HepG2 (cell line): ENCODE data around the gene HIVEP2. TPM values are rescaled to one million over a fixed set of nuclear protein-coding genes. Genes with fewer than 3 reads are reported as not detected.

Experiments
- ATAC-seq: fragments of 200-7000 bp; cut with Tn5 transposase; 3 replicates; pipeline ENCODE4 v1.9.1; 2020; ENCODE audit warnings: mild to moderate bottlenecking, moderate library complexity
- BruUV-seq: library from RNA; stranded (reverse); fragments of 400-500 nt; replicated peaks from 2 replicates; lab custom pipeline; 2021; lab: Mats Ljungman, UMichigan
- CTCF ChIA-PET: fragments of 300-600 bp; formaldehyde crosslinking; extraction: SDS; loops from one replicate; lab custom pipeline; 2021; ENCODE audit warnings: low total read pairs, inconsistent platforms, low intra/inter-chr PET ratio; lab: Yijun Ruan, JAX
- POLR2A ChIA-PET: fragments of 350-600 bp; sonication (Branson Sonifier 250); formaldehyde crosslinking; loops from one replicate; lab custom pipeline; 2020; ENCODE audit warnings: antibody characterized with exemption, inconsistent platforms; lab: Yijun Ruan, JAX
- DNase-seq: peaks from one replicate; pipeline ENCODE4 v3.0.0-alpha.2; 2015; ENCODE audit warnings: low spot score
- FAIRE-seq: peaks from 3 replicates; lab custom pipeline; 2011; peaks lifted over from hg19 to GRCh38; lab: Jason Lieb, UNC
- H2AFZ ChIP-seq: one replicate; pipeline ENCODE4 v1.6.1; 2011; ENCODE audit warnings: low read length, inconsistent platforms
- H3K27ac ChIP-seq: fragments of 300-600 bp; 3 replicates; pipeline ENCODE4 v1.8.0; 2011; ENCODE audit warnings: mixed run types, mild to moderate bottlenecking, mixed read lengths, low read length, inconsistent platforms; ENCODE audit not compliant: insufficient read depth; ENCODE audit errors: extremely low read length
- H3K27me3 ChIP-seq, 2 experiments: fragments of 200-600 bp in 1 of 2; 2 replicates in 1 of 2; 3 replicates in 1 of 2; pipeline versions ENCODE4 v1.6.0 to v1.8.0; 2011; ENCODE audit warnings: low read length in 2 of 2, mild to moderate bottlenecking in 2 of 2, moderate library complexity in 2 of 2, inconsistent platforms in 1 of 2; ENCODE audit not compliant: insufficient read depth in 2 of 2, control insufficient read depth in 1 of 2
- H3K36me3 ChIP-seq, 2 experiments: fragments of 200-600 bp in 1 of 2; replicated peaks in 1 of 2; 2 replicates in 1 of 2; 3 replicates in 1 of 2; pipeline versions ENCODE4 v1.5.1 to v1.8.0; 2011; ENCODE audit warnings: low read length in 2 of 2, inconsistent platforms in 1 of 2; ENCODE audit not compliant: insufficient read depth in 2 of 2, control insufficient read depth in 1 of 2
- H3K4me1 ChIP-seq: 2 replicates; pipeline ENCODE4 v1.5.1; 2012; ENCODE audit warnings: low read length, inconsistent platforms; ENCODE audit not compliant: insufficient read depth
- H3K4me2 ChIP-seq: 2 replicates; pipeline ENCODE4 v1.6.0; 2011; ENCODE audit warnings: low read depth, low read length, inconsistent platforms
- H3K4me3 ChIP-seq, 3 experiments: fragments of 200-600 bp in 1 of 3; sonication (generic), shearing (Covaris generic) in 1 of 3; replicated peaks in 1 of 3; 2 replicates each; pipeline ENCODE4 v1.5.1; 2011 to 2016; ENCODE audit warnings: low read length in 3 of 3, inconsistent platforms in 2 of 3, low read depth in 2 of 3, mild to moderate bottlenecking in 2 of 3, control low read depth in 1 of 3, mixed read lengths in 1 of 3; ENCODE audit not compliant: insufficient read depth in 1 of 3
- H3K79me2 ChIP-seq: one replicate; pipeline ENCODE4 v1.6.1; 2011; ENCODE audit warnings: low read length, inconsistent platforms; ENCODE audit not compliant: insufficient read depth
- H3K9ac ChIP-seq: 2 replicates; pipeline ENCODE4 v1.6.0; 2011; ENCODE audit warnings: mild to moderate bottlenecking, low read depth, low read length, inconsistent platforms; ENCODE audit not compliant: insufficient read depth
- H3K9me3 ChIP-seq: 2 replicates; pipeline ENCODE4 v1.5.1; 2012; ENCODE audit warnings: mild to moderate bottlenecking, low read length
- H4K20me1 ChIP-seq: 2 replicates; pipeline ENCODE4 v1.6.0; 2011; ENCODE audit warnings: inconsistent platforms, mild to moderate bottlenecking, low read length, moderate library complexity; ENCODE audit not compliant: insufficient read depth
- AGO2 ChIP-seq: fragments of 200-400 bp; formaldehyde crosslinking; optimal IDR thresholded peaks from 2 replicates; pipeline ENCODE3; 2017; ENCODE audit warnings: mild to moderate bottlenecking, low read depth, low read length, moderate library complexity
- ARID2 ChIP-seq: sonication (generic); formaldehyde crosslinking; IDR thresholded peaks from 2 replicates; pipeline ENCODE4 v1.8.1; 2022; ENCODE audit warnings: mild to moderate bottlenecking, missing genetic modification reagents, borderline replicate concordance
- CCAR2 ChIP-seq: fragments of 200-400 bp; formaldehyde crosslinking; optimal IDR thresholded peaks from 2 replicates; pipeline ENCODE3; 2018; ENCODE audit warnings: low read depth, mild to moderate bottlenecking, low read length, moderate library complexity
- CHCHD3 ChIP-seq: sonication (generic); formaldehyde crosslinking; IDR thresholded peaks from 2 replicates; pipeline ENCODE4 v1.8.0; 2022; ENCODE audit warnings: mild to moderate bottlenecking, missing genetic modification reagents, moderate library complexity
- FOXA3 ChIP-seq: IDR thresholded peaks from 2 replicates; pipeline ENCODE4 v1.6.1; 2016; ENCODE audit warnings: missing genetic modification reagents, missing compliant biosample characterization
- RAD51 ChIP-seq: fragments of 450-650 bp; IDR thresholded peaks from 2 replicates; pipeline ENCODE4 v1.6.1; 2016; ENCODE audit warnings: borderline replicate concordance
- ZFP90 ChIP-seq: sonication (generic); formaldehyde crosslinking; IDR thresholded peaks from 2 replicates; pipeline ENCODE4 v1.8.0; 2022; ENCODE audit warnings: missing genetic modification reagents, mild to moderate bottlenecking, inconsistent platforms, borderline replicate concordance
- ZMYM2 ChIP-seq: sonication (generic); formaldehyde crosslinking; IDR thresholded peaks from 2 replicates; pipeline ENCODE4 v1.8.0; 2022; ENCODE audit warnings: mild to moderate bottlenecking, missing genetic modification reagents
- ZNF17 ChIP-seq: sonication (generic); formaldehyde crosslinking; IDR thresholded peaks from 2 replicates; pipeline ENCODE4 v1.5.0; 2020; ENCODE audit warnings: mild to moderate bottlenecking, missing genetic modification reagents
- ZNF180 ChIP-seq: sonication (generic); formaldehyde crosslinking; IDR thresholded peaks from 2 replicates; pipeline ENCODE4 v1.4.0; 2020; ENCODE audit warnings: low read depth, missing genetic modification reagents, borderline replicate concordance
- ZNF205 ChIP-seq: IDR thresholded peaks from 2 replicates; pipeline ENCODE4 v1.6.1; 2018; ENCODE audit warnings: missing biosample characterization, missing genetic modification reagents
- ZNF253 ChIP-seq: sonication (generic); formaldehyde crosslinking; IDR thresholded peaks from 2 replicates; pipeline ENCODE4 v1.8.0; 2022; ENCODE audit warnings: mild to moderate bottlenecking, missing genetic modification reagents, borderline replicate concordance
- ZNF558 ChIP-seq: sonication (generic); formaldehyde crosslinking; IDR thresholded peaks from 2 replicates; pipeline ENCODE4 v1.9.0; 2022; ENCODE audit warnings: mild to moderate bottlenecking, missing genetic modification reagents, borderline replicate concordance
- ZNF562 ChIP-seq: sonication (generic); formaldehyde crosslinking; IDR thresholded peaks from 2 replicates; pipeline ENCODE4 v1.8.0; 2022; ENCODE audit warnings: missing genetic modification reagents, borderline replicate concordance
- WGBS: methylation state at CpG from one replicate; pipeline ENCODE4 v1.1.6; 2017; ENCODE audit warnings: low lambda C conversion rate; 5-methylcytosine and 5-hydroxymethylcytosine counted together
- in situ Hi-C: cut with HindIII; loops from 2 replicates; pipeline ENCODE4 v1.10.0; 2017; ENCODE audit warnings: low pct_unique_long_range_greater_than_20kb; ENCODE audit not compliant: extremely low pct_ligation_motif_present
- intact Hi-C: fragments of 100-400 bp; cut with micrococcal nuclease; formaldehyde crosslinking; loops from one replicate; pipeline ENCODE4 v1.10.0; 2022; ENCODE audit not compliant: unreplicated experiment
- polyA plus RNA-seq, 8 experiments: library from polyadenylated mRNA; depleted of rRNA in 3 of 8; stranded (reverse) in 7 of 8; unstranded in 1 of 8; fragments of >200 nt; fragmentation: Illumina TruSeq in 4 of 8; extraction: Trizol in 4 of 8; gene quantifications; 2 replicates each; pipeline versions ENCODE4 v1.2.1 to v1.2.3, GENCODE V29; 2011 to 2016; ENCODE audit warnings: low read depth in 4 of 8, missing spikeins in 1 of 8, mixed read lengths in 1 of 8; ENCODE audit not compliant: insufficient read depth in 1 of 8
- total RNA-seq, 5 experiments: library from RNA; depleted of rRNA; stranded (reverse); fragments of >200 nt; fragmentation: Illumina TruSeq; extraction: Trizol; gene quantifications; 2 replicates each; pipeline ENCODE4 v1.2.3, GENCODE V29; 2016; ENCODE audit warnings: low read depth in 1 of 5
- TF ChIP-seq, protein P1 (sequence below): IDR thresholded peaks from 2 replicates; pipeline ENCODE4 v1.6.1; 2018; ENCODE audit warnings: missing genetic modification reagents, mild to moderate bottlenecking, missing compliant biosample characterization
- TF ChIP-seq, protein P2 (sequence below): IDR thresholded peaks from 2 replicates; pipeline ENCODE4 v1.6.1; 2016; ENCODE audit warnings: missing biosample characterization, missing genetic modification reagents, low read depth
- TF ChIP-seq, protein P3 (sequence below): sonication (generic); formaldehyde crosslinking; IDR thresholded peaks from 2 replicates; pipeline ENCODE4 v1.4.0; 2020; ENCODE audit warnings: missing genetic modification reagents
- TF ChIP-seq, protein P4 (sequence below): sonication (generic); formaldehyde crosslinking; IDR thresholded peaks from 2 replicates; pipeline ENCODE4 v1.8.0; 2022; ENCODE audit warnings: low read depth, missing genetic modification reagents

HIVEP2 gene
- total and polyA plus RNA-seq, 2 of the 13 experiments (the other 11 are each of a cell fraction or from before 2014, with no cell fraction given), result 3.4 to 12.9 TPM

DNA sequence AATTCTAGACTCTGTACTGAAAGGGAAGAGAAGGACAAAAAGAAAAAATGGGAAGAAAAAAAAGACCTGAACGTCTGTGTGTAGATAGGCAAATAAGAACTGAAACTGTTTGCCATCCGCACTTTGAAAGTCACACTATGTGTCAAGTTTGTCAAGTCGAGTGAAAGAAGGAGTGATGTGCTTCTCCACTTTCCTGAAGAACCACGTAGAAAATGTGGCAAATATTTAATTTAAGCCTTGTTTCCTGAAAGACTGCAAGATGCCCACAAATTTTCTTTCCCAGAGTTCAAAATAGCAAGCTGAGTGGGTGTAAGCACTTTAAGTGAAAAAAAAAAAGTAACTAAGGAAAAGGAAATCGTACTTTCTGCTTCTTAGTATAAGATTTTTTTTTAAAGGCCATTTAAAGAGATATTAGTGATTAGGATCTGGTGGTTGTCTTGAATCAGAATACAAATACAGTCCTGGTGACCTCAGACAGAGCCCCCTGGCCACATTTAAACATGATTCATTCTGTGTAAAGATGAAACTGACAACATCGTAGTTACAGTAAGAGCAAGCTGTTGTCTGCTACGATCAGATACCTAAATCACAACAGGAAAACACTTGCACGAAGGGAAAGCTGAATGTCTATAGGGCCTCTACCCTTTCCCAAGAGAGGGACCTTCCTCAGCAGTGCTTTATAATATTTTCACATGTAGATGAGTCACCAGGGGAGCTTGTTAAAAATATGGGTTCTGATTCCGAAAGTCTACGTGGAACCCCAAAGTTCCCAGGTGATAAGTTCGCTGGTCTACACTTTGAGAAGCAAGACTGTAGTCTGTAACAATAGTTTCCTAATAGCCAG lies 102.3 kb downstream of the HIVEP2 start (continued):
- peak; percentile 42; the same call in 1 of the 2 replicates for TF ChIP-seq FOXA3 (CRISPR knock-in tag)
- no peak for TF ChIP-seq ZNF558 (CRISPR knock-in tag)
- TF ChIP-seq ARID2 (CRISPR knock-in tag), result no peak
- TF ChIP-seq, protein P1, sequence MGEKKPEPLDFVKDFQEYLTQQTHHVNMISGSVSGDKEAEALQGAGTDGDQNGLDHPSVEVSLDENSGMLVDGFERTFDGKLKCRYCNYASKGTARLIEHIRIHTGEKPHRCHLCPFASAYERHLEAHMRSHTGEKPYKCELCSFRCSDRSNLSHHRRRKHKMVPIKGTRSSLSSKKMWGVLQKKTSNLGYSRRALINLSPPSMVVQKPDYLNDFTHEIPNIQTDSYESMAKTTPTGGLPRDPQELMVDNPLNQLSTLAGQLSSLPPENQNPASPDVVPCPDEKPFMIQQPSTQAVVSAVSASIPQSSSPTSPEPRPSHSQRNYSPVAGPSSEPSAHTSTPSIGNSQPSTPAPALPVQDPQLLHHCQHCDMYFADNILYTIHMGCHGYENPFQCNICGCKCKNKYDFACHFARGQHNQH (CRISPR knock-in tag), result peak; percentile 61
- TF ChIP-seq CCAR2, result no peak

DNA sequence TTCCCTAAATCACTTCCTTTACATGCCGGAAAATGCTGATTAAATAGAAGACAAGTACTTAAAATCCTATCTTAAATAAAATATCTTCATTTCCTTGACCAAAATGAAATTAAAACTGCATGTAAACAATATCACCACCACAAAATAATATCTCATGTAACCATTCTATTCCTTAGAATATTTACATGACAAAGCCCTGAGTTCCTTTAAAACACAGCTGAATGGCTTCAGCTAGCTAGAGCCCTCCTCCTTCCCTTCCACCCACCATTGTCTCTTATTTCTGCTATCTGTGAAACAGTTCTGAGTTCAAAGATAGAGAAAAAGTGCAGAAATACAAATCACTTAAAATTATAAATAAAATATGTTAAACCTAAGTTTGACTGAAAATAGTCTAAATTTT lies 103.1 kb downstream of the HIVEP2 start:
- no peak for DNase-seq
- H2AFZ ChIP-seq, result no peak overlapping the region
- H3K4me2 ChIP-seq, result no peak overlapping the region
- peaks cover 62% of the 10 kb centered on the region for H3K4me1 ChIP-seq
- ChIA-PET POLR2A (interaction anchor here (1.6 kb wide), 1 partner anchor 84 kb away, joined by 6 read pairs; no protein-coding TSS in a partner anchor), CTCF (no interaction called here)
- FAIRE-seq, result no peak
- TF ChIP-seq CHCHD3 (CRISPR knock-in tag), result no peak
- no peak for TF ChIP-seq ZNF180 (CRISPR knock-in tag)
- no peak for TF ChIP-seq ZNF17
- no peak for TF ChIP-seq ZMYM2 (CRISPR knock-in tag)
- TF ChIP-seq, protein P2, sequence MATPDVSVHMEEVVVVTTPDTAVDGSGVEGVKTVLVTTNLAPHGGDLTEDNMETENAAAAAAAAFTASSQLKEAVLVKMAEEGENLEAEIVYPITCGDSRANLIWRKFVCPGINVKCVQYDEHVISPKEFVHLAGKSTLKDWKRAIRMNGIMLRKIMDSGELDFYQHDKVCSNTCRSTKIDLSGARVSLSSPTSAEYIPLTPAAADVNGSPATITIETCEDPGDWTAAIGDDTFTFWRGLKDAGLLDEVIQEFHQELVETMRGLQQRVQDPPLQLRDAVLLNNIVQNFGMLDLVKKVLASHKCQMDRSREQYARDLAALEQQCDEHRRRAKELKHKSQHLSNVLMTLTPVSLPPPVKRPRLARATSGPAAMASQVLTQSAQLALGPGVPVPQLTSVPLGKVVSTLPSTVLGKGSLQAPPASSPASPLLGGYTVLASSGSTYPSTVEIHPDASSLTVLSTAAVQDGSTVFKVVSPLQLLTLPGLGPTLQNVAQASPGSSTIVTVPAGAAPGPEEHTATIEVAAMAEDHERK (CRISPR knock-in tag), result no peak
- TF ChIP-seq ZNF205 (CRISPR knock-in tag), result no peak
- TF ChIP-seq ZNF253 (CRISPR knock-in tag), result no peak
- TF ChIP-seq, protein P3, sequence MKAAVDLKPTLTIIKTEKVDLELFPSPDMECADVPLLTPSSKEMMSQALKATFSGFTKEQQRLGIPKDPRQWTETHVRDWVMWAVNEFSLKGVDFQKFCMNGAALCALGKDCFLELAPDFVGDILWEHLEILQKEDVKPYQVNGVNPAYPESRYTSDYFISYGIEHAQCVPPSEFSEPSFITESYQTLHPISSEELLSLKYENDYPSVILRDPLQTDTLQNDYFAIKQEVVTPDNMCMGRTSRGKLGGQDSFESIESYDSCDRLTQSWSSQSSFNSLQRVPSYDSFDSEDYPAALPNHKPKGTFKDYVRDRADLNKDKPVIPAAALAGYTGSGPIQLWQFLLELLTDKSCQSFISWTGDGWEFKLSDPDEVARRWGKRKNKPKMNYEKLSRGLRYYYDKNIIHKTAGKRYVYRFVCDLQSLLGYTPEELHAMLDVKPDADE (CRISPR knock-in tag), result no peak
- TF ChIP-seq RAD51, result no peak
- no peak for TF ChIP-seq ZNF562 (CRISPR knock-in tag)
- TF ChIP-seq, protein P4, sequence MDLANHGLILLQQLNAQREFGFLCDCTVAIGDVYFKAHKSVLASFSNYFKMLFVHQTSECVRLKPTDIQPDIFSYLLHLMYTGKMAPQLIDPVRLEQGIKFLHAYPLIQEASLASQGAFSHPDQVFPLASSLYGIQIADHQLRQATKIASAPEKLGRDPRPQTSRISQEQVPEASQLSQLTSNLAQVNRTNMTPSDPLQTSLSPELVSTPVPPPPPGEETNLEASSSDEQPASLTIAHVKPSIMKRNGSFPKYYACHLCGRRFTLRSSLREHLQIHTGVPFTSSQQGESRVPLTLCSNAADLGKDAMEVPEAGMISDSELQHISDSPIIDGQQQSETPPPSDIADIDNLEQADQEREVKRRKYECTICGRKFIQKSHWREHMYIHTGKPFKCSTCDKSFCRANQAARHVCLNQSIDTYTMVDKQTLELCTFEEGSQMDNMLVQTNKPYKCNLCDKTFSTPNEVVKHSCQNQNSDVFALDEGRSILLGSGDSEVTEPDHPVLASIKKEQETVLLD, result no peak
- no peak for TF ChIP-seq AGO2
- TF ChIP-seq ZFP90 (CRISPR knock-in tag), result no peak
- no peak overlapping the region for H3K9ac ChIP-seq
- H3K4me3 ChIP-seq, result no peak overlapping the region
- no TSS peak for BruUV-seq
- in situ Hi-C loops, result no loop called here
- intact Hi-C loops, result no loop called here
- WGBS, result 95% methylated on average over 1 of the region's 1 CpG
- ATAC-seq, result no peak
- no peak overlapping the region for H3K27ac ChIP-seq
- no peaks in the 10 kb centered on the region for H3K27me3 ChIP-seq
- H3K79me2 ChIP-seq, result no peaks in the 10 kb centered on the region
- no peaks in the 10 kb centered on the region for H3K36me3 ChIP-seq
- no peaks in the 10 kb centered on the region for H4K20me1 ChIP-seq
- H3K9me3 ChIP-seq, result no peaks in the 10 kb centered on the region
